ENCODE data around the gene FKBP15.

- TF ChIP-seq SIX5 (IDR thresholded peaks at IDR 0.05; ENCODE audit: low read depth, low read length) = no peak
- TF ChIP-seq CREB1 (IDR thresholded peaks at IDR 0.05) = no peak
- no peak for TF ChIP-seq POLR2AphosphoS5 (IDR thresholded peaks at IDR 0.05; ENCODE audit: low read depth, low read length)
- TF ChIP-seq HDAC2 (IDR thresholded peaks at IDR 0.05; ENCODE audit: borderline replicate concordance in 1 of 2, low read depth in 2 of 2, low read length in 2 of 2) = no peak
- TF ChIP-seq CTCF (IDR thresholded peaks at IDR 0.05; ENCODE audit: control extremely low read depth in 1 of 3, insufficient read depth in 1 of 3, low read depth in 1 of 3, low read length in 3 of 3) = no peak
- no peak for TF ChIP-seq SIN3A (conservative IDR thresholded peaks at IDR 0.05 in 1 of 2, IDR thresholded peaks at IDR 0.05 in 1 of 2; ENCODE audit: low read depth in 1 of 2, low read length in 2 of 2)
- no peak for TF ChIP-seq GABPA (IDR thresholded peaks at IDR 0.05; ENCODE audit: borderline replicate concordance, insufficient read depth, low read length)
- TF ChIP-seq RBBP5 (IDR thresholded peaks at IDR 0.05; ENCODE audit: borderline replicate concordance, low read depth, low read length) = no peak
Measured at GRCh38 chr9:113269355-113269754, 48.3 kb upstream of the FKBP15 start.

Data from H1 (cell line).